Immature natural killer cell (primary cell): ENCODE data around the gene LFNG. TPM values are rescaled to one million over a fixed set of nuclear protein-coding genes. Genes with fewer than 3 reads are reported as not detected.

Source experiments
- DNase-seq, 3 donors: peaks; one replicate each; pipeline ENCODE4 v3.0.0; 2022; ENCODE audit warnings: mixed read lengths in 1 of 3
- H3K27ac Mint-ChIP-seq, 6 donors: one replicate each; pipeline ENCODE4 v1.8.0; 2020; ENCODE audit warnings: mixed read lengths in 6 of 6, mild to moderate bottlenecking in 5 of 6, inconsistent platforms in 4 of 6, moderate library complexity in 3 of 6
- H3K27me3 Mint-ChIP-seq, 3 donors: one replicate each; pipeline ENCODE4 v1.8.0; 2020 to 2021; ENCODE audit warnings: low read depth in 3 of 3, mild to moderate bottlenecking in 3 of 3, mixed read lengths in 3 of 3, moderate library complexity in 3 of 3, inconsistent platforms in 1 of 3
- H3K36me3 Mint-ChIP-seq, 3 donors: one replicate each; pipeline ENCODE4 v1.8.0; 2020; ENCODE audit warnings: mixed read lengths in 3 of 3, inconsistent platforms in 2 of 3, mild to moderate bottlenecking in 2 of 3
- H3K4me1 Mint-ChIP-seq, 2 donors: one replicate each; pipeline ENCODE4 v1.8.0; 2020; ENCODE audit warnings: inconsistent platforms in 2 of 2, mild to moderate bottlenecking in 2 of 2, mixed read lengths in 2 of 2, moderate library complexity in 1 of 2
- H3K4me3 Mint-ChIP-seq, 5 donors: one replicate each; pipeline ENCODE4 v1.8.0; 2020; ENCODE audit warnings: mild to moderate bottlenecking in 5 of 5, mixed read lengths in 5 of 5, inconsistent platforms in 3 of 5, moderate library complexity in 3 of 5
- H3K9me3 Mint-ChIP-seq, 6 donors: one replicate each; pipeline ENCODE4 v1.8.0; 2020; ENCODE audit warnings: mild to moderate bottlenecking in 6 of 6, mixed read lengths in 6 of 6, inconsistent platforms in 4 of 6, moderate library complexity in 3 of 6
- polyA plus RNA-seq, 3 donors: library from polyadenylated mRNA; unstranded; fragments of 300-500 nt; fragmentation: Illumina TruSeq; gene quantifications; one replicate each; pipeline ENCODE4 v1.2.3, GENCODE V29; 2021

LFNG gene
- polyA plus RNA-seq, 3 donors from 2014 or later = 2.2 to 2.6 (median 2.3) TPM

DNA sequence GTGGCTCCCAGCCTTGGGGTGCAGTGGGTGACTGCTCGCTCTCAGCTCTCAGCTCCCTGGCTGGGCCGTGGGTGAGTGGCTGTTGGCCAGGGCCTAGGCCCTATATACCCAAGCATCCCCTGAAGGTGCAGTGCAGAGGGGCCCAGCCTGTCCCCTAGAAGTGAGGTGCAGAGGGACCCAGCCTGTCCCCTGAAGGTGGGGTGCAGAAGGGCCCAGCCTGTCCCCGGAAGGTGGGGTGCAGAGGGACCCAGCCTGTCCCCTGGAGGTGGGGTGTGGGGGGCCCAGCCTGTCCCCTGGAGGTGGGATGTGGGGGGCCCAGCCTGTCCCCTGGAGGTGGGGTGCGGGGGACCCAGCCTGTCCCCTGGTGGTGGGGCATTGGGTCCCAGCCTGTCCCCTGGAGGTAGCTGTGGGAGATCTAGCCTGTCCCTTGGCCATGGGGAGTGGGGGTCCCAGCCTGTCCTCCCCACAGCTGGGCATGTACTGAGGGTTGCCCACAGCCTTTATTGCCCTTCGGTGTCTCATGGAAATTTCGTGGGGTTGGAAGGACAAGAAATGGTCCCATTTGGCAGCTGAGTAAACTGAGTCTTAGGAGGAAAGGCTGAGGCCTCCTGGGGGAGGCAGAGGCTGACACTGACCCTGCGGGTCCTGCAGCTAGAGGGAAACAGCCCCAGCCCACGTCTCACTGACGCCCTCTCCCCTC is 17.5 kb upstream of the LFNG start:
- Mint-ChIP-seq H3K27me3 (peaks cover 2 to 7% (median 3%) of the 10 kb centered on the region in 3 donors), H3K36me3 (no peaks in the 10 kb centered on the region), H3K4me3 (no peak overlapping the region), H3K9me3 (no peaks in the 10 kb centered on the region), H3K4me1 (peaks cover 0 to 2% of the 10 kb centered on the region in 2 donors), H3K27ac (no peak overlapping the region)
- DNase-seq = no peak

DNA sequence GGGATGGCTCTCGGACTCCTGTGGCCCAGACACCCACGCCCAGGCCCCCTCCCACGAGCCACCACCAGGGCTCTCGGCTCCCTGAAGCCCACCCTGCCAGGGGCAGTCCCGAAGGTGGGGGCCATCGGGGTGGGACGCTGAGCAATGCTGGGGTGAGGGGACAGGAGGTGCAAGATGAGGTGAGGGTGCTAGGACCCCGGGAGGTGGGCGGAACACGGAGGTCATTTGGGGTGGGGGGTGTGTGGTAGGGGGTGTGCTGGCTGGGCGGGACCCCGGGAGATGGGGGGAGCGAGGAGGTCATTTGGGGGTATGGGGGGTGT is 17.0 kb upstream of the LFNG start:
- Mint-ChIP-seq H3K4me1 (peaks cover 0 to 3% of the 10 kb centered on the region in 2 donors), H3K27ac (no peak overlapping the region), H3K4me3 (no peak overlapping the region), H3K36me3 (no peaks in the 10 kb centered on the region), H3K9me3 (no peaks in the 10 kb centered on the region), H3K27me3 (peaks cover 2 to 7% (median 3%) of the 10 kb centered on the region in 3 donors)
- no peak for DNase-seq

DNA sequence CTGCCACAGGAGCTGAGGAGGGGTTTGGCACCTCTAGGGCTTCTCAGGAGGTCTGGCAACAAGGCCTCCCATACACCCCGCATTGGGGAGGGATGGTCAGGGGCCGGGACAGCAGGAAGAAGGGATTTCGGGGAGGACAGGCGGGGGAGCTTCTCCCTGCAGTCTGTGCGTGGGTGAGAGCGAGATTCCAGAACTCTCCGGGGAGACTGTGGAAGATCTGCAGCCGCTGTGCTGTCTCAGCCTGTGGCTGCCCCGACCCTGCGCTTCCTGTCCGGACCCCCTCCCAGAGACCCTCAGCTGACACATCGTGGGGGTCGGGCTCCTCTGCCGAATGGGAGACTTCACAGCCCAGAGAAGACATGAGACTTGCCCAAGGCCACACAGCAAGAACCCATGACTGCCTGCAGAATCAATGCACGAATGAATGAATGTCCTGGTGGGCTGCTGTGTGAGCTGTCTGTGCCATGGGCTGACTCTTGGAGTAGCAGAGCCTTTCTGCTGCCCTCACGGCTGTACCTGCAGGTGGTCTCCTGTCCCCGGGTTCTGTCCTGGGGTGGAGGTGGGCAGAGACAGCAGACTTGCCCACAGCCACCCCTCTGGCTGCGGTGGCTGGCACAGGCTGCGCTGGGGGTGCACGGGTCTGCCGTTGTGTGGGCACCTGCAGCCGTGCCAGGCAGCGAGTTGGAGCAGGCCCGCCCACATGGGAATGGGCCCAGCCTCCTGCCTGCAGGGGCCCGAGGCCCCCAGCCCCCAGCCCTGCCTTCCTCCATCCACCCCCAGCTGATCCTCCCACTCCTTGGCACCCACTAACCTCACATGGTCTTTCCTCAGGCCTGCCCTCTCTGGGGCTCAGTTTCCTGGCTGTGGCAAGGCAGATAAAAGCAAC is 16.3 kb upstream of the LFNG start:
- Mint-ChIP-seq H3K4me3 (no peak overlapping the region), H3K27ac (no peak overlapping the region), H3K36me3 (no peaks in the 10 kb centered on the region), H3K27me3 (peaks cover 3 to 12% (median 7%) of the 10 kb centered on the region in 3 donors), H3K4me1 (peaks cover 6 to 10% of the 10 kb centered on the region in 2 donors), H3K9me3 (no peaks in the 10 kb centered on the region)
- no peak for DNase-seq

DNA sequence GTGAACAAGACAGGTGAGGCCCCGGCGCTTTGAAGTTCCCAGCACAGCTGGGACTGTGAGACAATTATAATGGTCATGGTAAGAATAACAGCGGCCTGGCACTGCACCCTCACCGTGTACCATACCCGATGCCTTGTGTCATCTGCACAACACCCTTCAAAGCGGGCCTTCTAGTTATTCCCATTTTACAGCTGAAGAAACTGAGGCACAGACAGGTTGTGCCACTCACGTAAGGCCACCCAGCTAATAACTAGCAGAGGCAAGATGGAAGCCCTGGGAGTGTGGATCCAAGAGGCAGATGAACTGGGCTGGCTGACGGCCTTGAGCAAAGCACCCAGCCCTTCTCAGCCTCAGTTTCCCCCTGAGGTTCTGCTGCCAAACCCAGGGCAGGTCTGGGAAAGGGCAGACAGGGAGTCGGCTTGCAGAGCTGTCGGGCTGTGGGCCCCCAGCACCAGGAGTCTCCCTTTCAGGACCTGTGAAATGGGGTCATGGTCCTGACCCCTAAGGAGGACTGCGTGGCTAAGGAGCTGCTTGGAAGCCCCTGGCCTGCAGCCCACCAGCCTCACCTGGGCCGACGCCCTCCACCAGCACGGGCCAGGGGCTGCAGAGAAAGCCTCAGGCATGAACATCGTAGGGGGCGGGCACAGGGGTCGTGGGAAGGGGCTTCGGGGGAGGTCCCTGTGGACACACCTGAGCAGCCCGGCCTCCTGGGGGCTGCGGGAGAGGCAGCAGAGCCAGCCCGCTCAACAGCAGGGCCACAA is 15.3 kb upstream of the LFNG start:
- Mint-ChIP-seq H3K27ac (no peak overlapping the region), H3K9me3 (no peaks in the 10 kb centered on the region), H3K27me3 (peaks cover 9 to 16% (median 14%) of the 10 kb centered on the region in 3 donors), H3K36me3 (no peaks in the 10 kb centered on the region), H3K4me1 (peaks cover 16 to 19% of the 10 kb centered on the region in 2 donors), H3K4me3 (no peak overlapping the region)
- DNase-seq = no peak

DNA sequence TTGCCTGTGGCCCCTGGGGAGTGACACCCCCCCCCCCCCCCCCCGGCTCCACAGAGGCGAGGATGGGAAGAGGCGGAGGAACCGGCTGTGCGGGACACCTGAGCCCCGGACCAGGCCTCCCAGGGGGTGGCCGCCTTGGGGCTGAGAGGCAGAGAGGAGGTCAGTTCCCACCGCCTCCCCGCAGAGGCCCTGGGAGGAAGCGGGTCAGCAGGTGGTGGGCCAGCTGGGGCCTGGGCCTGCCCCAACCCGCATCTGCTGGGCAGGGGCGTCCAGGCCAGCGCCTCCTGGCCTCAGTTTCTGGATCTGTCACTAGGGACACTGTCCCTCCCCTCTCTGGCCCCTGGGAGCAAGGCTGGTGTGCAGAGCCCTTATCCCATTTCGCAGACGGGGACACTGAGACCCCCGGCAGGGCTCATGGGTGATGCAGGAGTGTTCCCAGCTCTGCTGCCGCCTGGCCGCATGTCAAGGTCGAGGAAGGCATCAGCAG is 14.6 kb upstream of the LFNG start:
- Mint-ChIP-seq H3K27me3 (peaks cover 9 to 16% (median 14%) of the 10 kb centered on the region in 3 donors), H3K4me3 (no peak overlapping the region), H3K4me1 (peaks cover 20 to 25% of the 10 kb centered on the region in 2 donors), H3K27ac (no peak overlapping the region), H3K9me3 (no peaks in the 10 kb centered on the region), H3K36me3 (no peaks in the 10 kb centered on the region)
- DNase-seq = no peak

DNA sequence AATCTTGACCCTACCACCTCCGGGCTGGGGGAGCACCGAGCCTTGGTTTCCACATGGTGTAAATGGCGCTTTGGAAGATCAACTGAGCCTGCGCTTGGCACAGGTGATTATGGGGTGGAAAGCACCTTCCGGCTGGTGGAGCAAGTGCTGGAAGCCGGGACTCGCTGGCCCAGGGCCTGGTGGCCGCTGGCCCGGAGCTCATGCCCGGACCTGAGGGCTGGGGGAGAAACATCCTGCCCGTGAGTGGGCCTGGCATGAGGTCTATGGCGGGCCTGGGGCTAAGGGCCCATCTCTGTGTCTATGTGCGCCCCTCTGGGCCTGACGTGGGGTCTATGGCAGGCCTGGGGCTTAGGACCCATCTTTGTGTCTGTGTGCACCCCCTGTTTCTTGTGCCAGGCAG is 14.2 kb upstream of the LFNG start:
- Mint-ChIP-seq H3K9me3 (no peaks in the 10 kb centered on the region), H3K27me3 (peaks cover 9 to 16% (median 14%) of the 10 kb centered on the region in 3 donors), H3K36me3 (no peaks in the 10 kb centered on the region), H3K4me1 (peaks cover 25 to 29% of the 10 kb centered on the region in 2 donors), H3K27ac (no peak overlapping the region), H3K4me3 (no peak overlapping the region)
- DNase-seq = no peak

DNA sequence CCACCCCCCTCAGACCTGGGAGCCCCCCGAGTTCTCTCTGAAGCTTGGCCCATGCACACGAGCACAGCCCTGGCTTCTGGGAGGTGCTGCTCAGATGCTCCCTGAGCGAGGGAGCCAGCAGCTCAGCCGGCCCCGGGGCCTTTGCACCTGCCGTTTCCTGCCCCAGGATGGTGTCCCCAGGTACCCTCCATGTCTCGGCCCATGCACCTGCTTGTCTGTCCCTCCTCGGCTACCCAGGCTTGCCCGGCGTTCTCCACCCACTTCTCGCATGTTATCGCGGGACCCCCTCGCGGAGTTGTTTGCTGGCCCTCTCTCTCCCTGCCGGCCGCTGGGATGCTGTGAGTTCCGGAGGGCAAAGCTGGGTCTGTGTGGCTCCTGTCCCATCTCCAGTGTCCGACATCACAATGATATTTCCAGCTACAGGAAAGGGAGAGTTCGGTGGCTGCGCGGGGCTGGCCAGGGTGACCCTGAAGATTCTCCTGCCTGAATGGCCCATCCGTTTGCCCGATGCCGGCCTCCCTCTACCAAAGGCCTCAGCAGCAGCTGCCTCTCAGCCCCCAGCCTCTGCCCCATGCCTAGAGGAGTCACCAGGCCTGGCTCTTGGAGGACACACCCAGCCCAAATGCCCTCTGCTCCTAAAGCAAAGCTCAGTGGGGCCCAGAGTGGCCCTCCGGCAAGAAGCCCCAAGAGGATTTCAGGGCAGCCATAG is 12.2 kb upstream of the LFNG start:
- Mint-ChIP-seq H3K9me3 (no peaks in the 10 kb centered on the region), H3K27ac (peak overlapping the region in 1 of 6 donors; percentile 97), H3K4me1 (peaks cover 44 to 47% of the 10 kb centered on the region in 2 donors), H3K4me3 (no peak overlapping the region), H3K36me3 (no peaks in the 10 kb centered on the region), H3K27me3 (peaks cover 9 to 25% (median 14%) of the 10 kb centered on the region in 3 donors)
- DNase-seq = no peak

DNA sequence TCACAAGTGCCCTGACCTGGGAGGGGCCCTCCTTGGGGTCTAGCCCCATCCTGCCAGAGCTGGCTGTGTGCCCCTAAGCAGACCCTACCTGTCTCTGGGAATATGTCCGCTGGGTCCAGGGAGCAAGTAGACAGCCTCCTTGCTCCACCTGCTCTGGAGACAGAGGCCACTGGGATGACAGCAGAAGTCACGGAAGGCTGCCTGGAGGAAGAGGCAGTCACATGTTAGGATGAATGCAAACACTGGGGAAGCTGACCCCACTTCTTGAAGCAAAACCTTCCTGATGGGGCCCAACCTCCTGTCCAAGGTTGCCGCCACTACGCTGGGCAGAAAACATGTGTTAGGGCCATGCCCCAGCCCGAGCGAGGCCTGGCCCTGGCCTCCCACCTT is 11.7 kb upstream of the LFNG start:
- Mint-ChIP-seq H3K27me3 (peaks cover 9 to 25% (median 16%) of the 10 kb centered on the region in 3 donors), H3K36me3 (no peaks in the 10 kb centered on the region), H3K9me3 (no peaks in the 10 kb centered on the region), H3K27ac (peak overlapping the region; percentile 96 to 98 (median 97)), H3K4me3 (peak overlapping the region in 4 of 5 donors; percentile 79 to 84 (median 81)), H3K4me1 (peaks cover 50 to 52% of the 10 kb centered on the region in 2 donors)
- DNase-seq = no peak

DNA sequence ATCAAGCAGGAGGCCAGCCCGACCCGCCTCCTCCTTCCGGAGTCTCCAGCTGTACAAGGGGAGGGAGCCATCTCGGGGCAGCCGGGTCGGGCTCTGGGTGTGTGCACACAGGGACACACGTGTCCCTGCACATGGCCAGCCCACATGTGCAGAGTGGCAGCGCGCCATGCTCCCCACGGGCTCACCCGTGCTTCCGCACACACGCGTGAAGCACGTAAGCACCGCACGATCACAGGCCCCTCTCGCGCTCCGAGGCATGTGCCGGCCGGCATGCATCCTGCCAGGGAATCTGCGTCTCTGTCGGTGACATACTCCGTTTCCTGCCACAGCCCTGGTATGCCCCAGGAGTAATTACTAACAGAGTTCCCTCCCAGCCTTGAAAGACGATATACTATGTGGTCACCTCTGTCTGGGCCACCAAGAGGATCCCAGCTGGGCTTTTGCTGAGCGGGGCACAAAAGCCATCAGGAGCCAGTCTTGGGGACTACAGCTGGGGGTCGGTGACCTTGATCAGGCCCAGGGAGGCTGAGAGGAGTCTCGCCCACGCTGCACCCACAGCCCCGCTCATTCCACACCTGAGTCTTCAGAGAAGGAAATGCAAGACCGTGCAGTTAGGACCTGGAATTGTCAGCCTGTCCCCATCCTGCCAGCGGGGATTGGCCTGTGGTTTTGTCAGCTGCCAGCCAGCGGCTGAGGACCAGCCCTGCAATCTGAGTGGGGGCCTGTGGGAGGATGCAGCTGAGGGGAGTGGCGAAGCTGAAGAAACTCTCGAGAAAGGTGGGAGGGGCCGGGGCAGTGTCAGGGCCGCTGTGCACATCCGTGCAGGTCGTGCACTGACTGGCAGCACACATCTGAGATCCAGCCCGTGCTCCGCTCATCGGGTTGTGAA is 11.0 kb upstream of the LFNG start:
- DNase-seq = peak; percentile 86 to 88 (median 87)
- Mint-ChIP-seq H3K27me3 (peaks cover 9 to 26% (median 16%) of the 10 kb centered on the region in 3 donors), H3K36me3 (no peaks in the 10 kb centered on the region), H3K4me3 (peak overlapping the region; percentile 76 to 84 (median 80)), H3K9me3 (no peaks in the 10 kb centered on the region), H3K4me1 (peaks cover 54 to 56% of the 10 kb centered on the region in 2 donors), H3K27ac (peak overlapping the region; percentile 96 to 98 (median 97))

DNA sequence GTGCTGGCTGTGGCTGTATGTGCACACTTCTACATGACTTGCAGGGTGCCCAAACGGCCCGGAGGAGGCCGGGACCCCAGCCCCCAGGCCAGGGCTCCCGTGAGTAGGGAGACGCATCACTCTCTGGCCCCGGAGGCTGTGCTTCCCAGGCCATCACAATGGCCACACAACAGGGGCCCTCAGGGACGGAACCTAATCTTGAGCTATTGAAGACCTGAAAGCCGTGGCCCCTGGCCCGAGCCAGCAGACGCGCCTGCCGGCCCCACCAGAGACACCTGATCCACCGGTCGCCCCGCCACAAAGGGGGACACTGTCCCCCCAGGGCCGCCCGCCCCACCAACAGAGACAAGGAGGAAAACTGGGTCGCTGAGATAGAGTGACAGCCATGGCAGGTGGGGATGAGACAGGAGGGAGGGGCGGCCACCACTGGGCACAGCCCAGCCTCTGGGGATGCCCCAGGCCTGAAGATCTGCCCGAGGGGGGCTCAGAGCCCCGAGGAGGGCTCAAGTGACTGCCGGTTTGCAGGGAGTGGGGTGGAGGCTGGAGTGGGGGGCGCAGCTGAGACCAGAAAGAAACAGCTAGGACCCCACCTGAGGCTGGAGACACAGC is 10.2 kb upstream of the LFNG start:
- H3K4me3 Mint-ChIP-seq = peak overlapping the region; percentile 76 to 84 (median 80)
- no peaks in the 10 kb centered on the region for H3K36me3 Mint-ChIP-seq
- H3K27ac Mint-ChIP-seq = peak overlapping the region; percentile 96 to 98 (median 97)
- H3K27me3 Mint-ChIP-seq = peaks cover 7 to 24% (median 13%) of the 10 kb centered on the region in 3 donors
- no peaks in the 10 kb centered on the region for H3K9me3 Mint-ChIP-seq
- peaks cover 54 to 56% of the 10 kb centered on the region in 2 donors for H3K4me1 Mint-ChIP-seq
- no peak for DNase-seq

DNA sequence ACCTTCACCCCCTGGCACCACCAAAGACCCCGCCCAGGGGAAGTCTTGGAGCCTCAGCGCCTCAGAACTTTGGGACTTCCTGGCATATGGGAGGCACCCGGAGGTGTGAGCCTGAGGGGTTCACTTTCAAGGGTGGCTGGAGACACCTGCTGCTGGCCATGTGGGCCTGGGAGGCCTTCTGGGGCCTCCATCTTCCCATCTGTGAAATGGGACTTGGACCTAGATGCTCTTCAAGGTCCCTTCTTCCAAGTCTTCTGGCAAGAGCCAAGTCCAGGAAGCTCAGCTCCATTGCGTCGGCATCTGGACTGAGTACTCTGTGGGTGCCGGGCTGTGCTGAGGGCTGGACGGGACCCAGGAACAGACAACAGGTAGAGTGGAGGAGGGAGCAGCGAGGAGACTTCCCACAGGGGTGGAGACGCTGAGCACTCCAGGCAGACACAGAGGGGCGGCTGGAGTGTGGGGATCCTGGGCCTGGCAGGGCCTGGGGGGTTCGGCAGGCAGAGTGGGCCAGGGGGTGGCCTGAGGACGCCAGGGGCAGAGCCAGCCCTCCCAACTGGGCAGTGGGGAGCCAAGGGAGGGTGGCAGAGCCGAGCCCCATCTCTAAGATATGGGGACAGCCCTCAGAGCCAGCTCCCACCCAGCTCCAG is 9.3 kb upstream of the LFNG start:
- Mint-ChIP-seq H3K27ac (peak overlapping the region; percentile 95 to 98 (median 97)), H3K4me3 (peak overlapping the region; percentile 73 to 82 (median 77)), H3K4me1 (peaks cover 54 to 56% of the 10 kb centered on the region in 2 donors), H3K36me3 (no peaks in the 10 kb centered on the region), H3K9me3 (no peaks in the 10 kb centered on the region), H3K27me3 (peaks cover 7 to 24% (median 13%) of the 10 kb centered on the region in 3 donors)
- DNase-seq = no peak
